GM19238 (cell line): Measurements from ENCODE around the gene MTNR1A.

ENCODE experiments used
- DNase-seq: peaks from one replicate; pipeline ENCODE4 v3.0.0; 2011; ENCODE audit warnings: low spot score; ENCODE audit not compliant: insufficient read length

Gene MTNR1A

GRCh38 chr4:186494496-186494895, 60.9 kb downstream of the MTNR1A start:
- DNase-seq, result no peak

GRCh38 chr4:186487726-186488125, 67.6 kb downstream of the MTNR1A start:
- DNase-seq, result no peak

DNA sequence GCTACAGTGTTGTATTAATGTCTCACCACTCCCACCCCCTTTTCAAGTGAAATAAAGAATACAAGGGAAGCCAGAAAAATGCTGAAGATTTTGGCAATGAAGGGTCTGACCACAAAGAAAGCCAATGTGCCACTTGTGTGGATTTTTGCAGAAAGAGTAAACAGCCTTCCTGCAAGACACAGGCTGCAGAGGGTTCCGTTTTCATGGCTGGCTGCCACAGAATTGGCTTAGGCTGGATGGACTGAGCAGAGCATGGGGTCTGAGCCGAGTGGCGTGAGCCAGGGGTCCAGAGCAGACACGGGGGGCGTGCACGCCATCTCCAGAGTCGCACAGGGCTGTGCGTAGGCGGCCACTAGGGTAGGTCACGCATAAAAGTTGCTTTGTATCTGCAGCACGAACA, 69.2 kb downstream of the MTNR1A start:
- no peak for DNase-seq

GRCh38 chr4:186485561-186486062, 69.8 kb downstream of the MTNR1A start:
- no peak for DNase-seq

- DNase-seq, result no peak
Observed at GRCh38 chr4:186485150-186485549, 70.2 kb downstream of the MTNR1A start.

GRCh38 chr4:186483656-186484055, 71.7 kb downstream of the MTNR1A start:
- no peak for DNase-seq
